GM18873 (cell line): Measurements from ENCODE around the gene TSPEAR.
"Not testable (repeated sequence)": the region's sequence is repeated elsewhere in the genome, so short reads cannot be mapped to it uniquely, and the experiment has no call there.

ENCODE experiments used
- ATAC-seq: cut with Tn5 transposase; IDR thresholded peaks from one replicate; pipeline ENCODE4 v1.9.1; 2021; ENCODE audit warnings: mild to moderate bottlenecking, moderate library complexity, moderate number of reproducible peaks; ENCODE audit not compliant: unreplicated experiment, low FRiP score

TSPEAR gene

GRCh38 chr21:44483288-44484237 lies 227.8 kb downstream of the TSPEAR start:
- no peak for ATAC-seq

GRCh38 chr21:44482581-44483287 lies 228.6 kb downstream of the TSPEAR start:
- ATAC-seq: no peak

- ATAC-seq: no peak
Observed at GRCh38 chr21:44480200-44481053, 230.9 kb downstream of the TSPEAR start.

- not testable (repeated sequence) for ATAC-seq
Observed at GRCh38 chr21:44479556-44480199, 231.7 kb downstream of the TSPEAR start.

- no peak for ATAC-seq
Observed at GRCh38 chr21:44478801-44479167, 232.6 kb downstream of the TSPEAR start.

GRCh38 chr21:44478124-44478800 lies 233.1 kb downstream of the TSPEAR start:
- no peak for ATAC-seq

GRCh38 chr21:44477712-44478111 lies 233.7 kb downstream of the TSPEAR start:
- ATAC-seq: no peak

GRCh38 chr21:44477131-44477530 lies 234.2 kb downstream of the TSPEAR start:
- ATAC-seq: no peak

- ATAC-seq: no peak
Observed at GRCh38 chr21:44475266-44475845, 236.0 kb downstream of the TSPEAR start.

GRCh38 chr21:44473915-44474555 lies 237.3 kb downstream of the TSPEAR start:
- no peak for ATAC-seq

GRCh38 chr21:44471996-44472395 lies 239.4 kb downstream of the TSPEAR start:
- no peak for ATAC-seq

GRCh38 chr21:44471341-44471740 lies 240.0 kb downstream of the TSPEAR start:
- no peak for ATAC-seq

GRCh38 chr21:44467859-44468195 lies 243.5 kb downstream of the TSPEAR start:
- no peak for ATAC-seq

- ATAC-seq: no peak
Observed at GRCh38 chr21:44466996-44467858, 244.1 kb downstream of the TSPEAR start.

- ATAC-seq: no peak
Observed at GRCh38 chr21:44466351-44466954, 244.9 kb downstream of the TSPEAR start.

- ATAC-seq: no peak
Observed at GRCh38 chr21:44464351-44464750, 247.0 kb downstream of the TSPEAR start.

GRCh38 chr21:44463724-44464123 lies 247.6 kb downstream of the TSPEAR start:
- ATAC-seq: no peak

GRCh38 chr21:44462834-44463200 lies 248.6 kb downstream of the TSPEAR start:
- ATAC-seq: no peak
